Nephron progenitor cell (in vitro differentiated cells): ENCODE data around the gene FAM171A1.

ENCODE experiments used
- DNase-seq: peaks from one replicate; pipeline ENCODE4 v3.0.0; 2021
- H3K27ac Mint-ChIP-seq: 2 replicates; pipeline ENCODE4 v1.8.0; 2021; ENCODE audit warnings: mild to moderate bottlenecking, moderate library complexity, mixed read lengths
- H3K27me3 Mint-ChIP-seq: 2 replicates; pipeline ENCODE4 v1.8.0; 2021; ENCODE audit warnings: mild to moderate bottlenecking, low read depth, mixed read lengths; ENCODE audit not compliant: poor library complexity
- H3K36me3 Mint-ChIP-seq: 2 replicates; pipeline ENCODE4 v1.8.0; 2021; ENCODE audit warnings: low read depth, mixed read lengths
- H3K4me1 Mint-ChIP-seq: 2 replicates; pipeline ENCODE4 v1.8.0; 2021; ENCODE audit warnings: mixed read lengths
- H3K4me3 Mint-ChIP-seq: 2 replicates; pipeline ENCODE4 v1.8.0; 2021; ENCODE audit warnings: mild to moderate bottlenecking, moderate library complexity, mixed read lengths
- H3K9me3 Mint-ChIP-seq: 2 replicates; pipeline ENCODE4 v1.8.0; 2021; ENCODE audit warnings: mild to moderate bottlenecking, moderate library complexity, mixed read lengths
- CTCF ChIP-seq: fragments of 200-600 bp; sonication (generic); IDR thresholded peaks from 2 replicates; pipeline ENCODE4 v1.5.0; 2021; ENCODE audit warnings: antibody characterized with exemption

The FAM171A1 gene

GRCh38 chr10:15363031-15363430, 8.1 kb downstream of the FAM171A1 start:
- Mint-ChIP-seq H3K9me3 (peaks cover 47% of the 10 kb centered on the region), H3K4me3 (no peak overlapping the region), H3K27me3 (peaks cover 2% of the 10 kb centered on the region), H3K36me3 (peaks cover 93% of the 10 kb centered on the region), H3K4me1 (peaks cover 27% of the 10 kb centered on the region), H3K27ac (peak overlapping the region; percentile 7)
- no peak for DNase-seq
- TF ChIP-seq CTCF, result no peak

- H3K27me3 Mint-ChIP-seq, result peaks cover 2% of the 10 kb centered on the region
- no peak overlapping the region for H3K27ac Mint-ChIP-seq
- H3K9me3 Mint-ChIP-seq, result peaks cover 44% of the 10 kb centered on the region
- no peak for TF ChIP-seq CTCF
- peaks cover 92% of the 10 kb centered on the region for H3K36me3 Mint-ChIP-seq
- no peak for DNase-seq
- H3K4me1 Mint-ChIP-seq, result peaks cover 18% of the 10 kb centered on the region
- H3K4me3 Mint-ChIP-seq, result no peak overlapping the region
These were observed 10.0 kb downstream of the FAM171A1 start for GRCh38 chr10:15361131-15361530.

GRCh38 chr10:15360566-15360965, 10.5 kb downstream of the FAM171A1 start:
- H3K27ac Mint-ChIP-seq, result no peak overlapping the region
- no peak for TF ChIP-seq CTCF
- no peak overlapping the region for H3K4me3 Mint-ChIP-seq
- H3K27me3 Mint-ChIP-seq, result peaks cover 2% of the 10 kb centered on the region
- peaks cover 93% of the 10 kb centered on the region for H3K36me3 Mint-ChIP-seq
- DNase-seq, result no peak
- peaks cover 42% of the 10 kb centered on the region for H3K9me3 Mint-ChIP-seq
- peaks cover 22% of the 10 kb centered on the region for H3K4me1 Mint-ChIP-seq

- Mint-ChIP-seq H3K4me3 (no peak overlapping the region), H3K27me3 (peaks cover 4% of the 10 kb centered on the region), H3K4me1 (peaks cover 48% of the 10 kb centered on the region), H3K27ac (peak overlapping the region; percentile 36), H3K9me3 (no peaks in the 10 kb centered on the region), H3K36me3 (peaks cover 34% of the 10 kb centered on the region)
- no peak for DNase-seq
- no peak for TF ChIP-seq CTCF
These were observed 17.5 kb downstream of the FAM171A1 start for GRCh38 chr10:15353471-15354017.

- peaks cover 27% of the 10 kb centered on the region for H3K36me3 Mint-ChIP-seq
- no peaks in the 10 kb centered on the region for H3K9me3 Mint-ChIP-seq
- peaks cover 4% of the 10 kb centered on the region for H3K27me3 Mint-ChIP-seq
- DNase-seq, result no peak
- H3K4me1 Mint-ChIP-seq, result peaks cover 51% of the 10 kb centered on the region
- no peak overlapping the region for H3K27ac Mint-ChIP-seq
- no peak overlapping the region for H3K4me3 Mint-ChIP-seq
- TF ChIP-seq CTCF, result no peak
These were observed 18.3 kb downstream of the FAM171A1 start for GRCh38 chr10:15352836-15353235.

GRCh38 chr10:15352201-15352600, 18.9 kb downstream of the FAM171A1 start:
- Mint-ChIP-seq H3K27me3 (peaks cover 4% of the 10 kb centered on the region), H3K4me3 (no peak overlapping the region), H3K9me3 (no peaks in the 10 kb centered on the region), H3K36me3 (peaks cover 21% of the 10 kb centered on the region), H3K27ac (no peak overlapping the region), H3K4me1 (peaks cover 51% of the 10 kb centered on the region)
- DNase-seq, result no peak
- TF ChIP-seq CTCF, result no peak
